Endothelial cell (in vitro differentiated cells): ENCODE results near the gene ZNF500. TPM values are rescaled to one million over a fixed set of nuclear protein-coding genes. Genes with fewer than 3 reads are reported as not detected.

ENCODE experiments used
- DNase-seq: peaks from one replicate; pipeline ENCODE4 v3.0.0; 2021; ENCODE audit warnings: low spot score
- H3K27ac Mint-ChIP-seq: one replicate; pipeline ENCODE4 v1.8.0; 2021; ENCODE audit warnings: mixed read lengths, inconsistent platforms; ENCODE audit not compliant: unreplicated experiment
- H3K27me3 Mint-ChIP-seq: one replicate; pipeline ENCODE4 v1.8.0; 2021; ENCODE audit warnings: mild to moderate bottlenecking, moderate library complexity, mixed read lengths, inconsistent platforms; ENCODE audit not compliant: unreplicated experiment
- H3K36me3 Mint-ChIP-seq: one replicate; pipeline ENCODE4 v1.8.0; 2021; ENCODE audit warnings: mild to moderate bottlenecking, low read depth, mixed read lengths, inconsistent platforms; ENCODE audit not compliant: unreplicated experiment
- H3K4me1 Mint-ChIP-seq: one replicate; pipeline ENCODE4 v1.8.0; 2021; ENCODE audit warnings: mild to moderate bottlenecking, mixed read lengths, inconsistent platforms; ENCODE audit not compliant: unreplicated experiment
- H3K4me3 Mint-ChIP-seq: one replicate; pipeline ENCODE4 v1.8.0; 2021; ENCODE audit warnings: mild to moderate bottlenecking, mixed read lengths, inconsistent platforms; ENCODE audit not compliant: unreplicated experiment
- H3K9me3 Mint-ChIP-seq: one replicate; pipeline ENCODE4 v1.8.0; 2021; ENCODE audit warnings: mixed read lengths, inconsistent platforms; ENCODE audit not compliant: unreplicated experiment
- CTCF ChIP-seq: fragments of 200-600 bp; sonication (generic); IDR thresholded peaks from one replicate; pipeline ENCODE4 v1.5.0; 2021; ENCODE audit warnings: antibody characterized with exemption; ENCODE audit not compliant: unreplicated experiment
- total RNA-seq: library from RNA; stranded (reverse); fragmentation: NEBNext Ultra II Directional; extraction: Animal tissue kit (Norgen Biotek cat#: 25700); gene quantifications from one replicate; pipeline ENCODE4 v1.2.1, GENCODE V29; 2021; ENCODE audit not compliant: unreplicated experiment

The ZNF500 gene
- total RNA-seq, 1 donor from 2014 or later = 32.8 TPM

- DNase-seq = no peak
- H3K4me1 Mint-ChIP-seq = no peaks in the 10 kb centered on the region
- no peaks in the 10 kb centered on the region for H3K9me3 Mint-ChIP-seq
- no peak overlapping the region for H3K27ac Mint-ChIP-seq
- H3K36me3 Mint-ChIP-seq = peaks cover 54% of the 10 kb centered on the region
- peak overlapping the region; percentile 67 for H3K4me3 Mint-ChIP-seq
- TF ChIP-seq CTCF = no peak
- H3K27me3 Mint-ChIP-seq = peaks cover 3% of the 10 kb centered on the region
These were observed 11.3 kb downstream of the ZNF500 start for GRCh38 chr16:4755687-4756086.

GRCh38 chr16:4754865-4755264 is 12.1 kb downstream of the ZNF500 start:
- Mint-ChIP-seq H3K4me3 (no peak overlapping the region), H3K4me1 (no peaks in the 10 kb centered on the region), H3K36me3 (peaks cover 47% of the 10 kb centered on the region)

DNA sequence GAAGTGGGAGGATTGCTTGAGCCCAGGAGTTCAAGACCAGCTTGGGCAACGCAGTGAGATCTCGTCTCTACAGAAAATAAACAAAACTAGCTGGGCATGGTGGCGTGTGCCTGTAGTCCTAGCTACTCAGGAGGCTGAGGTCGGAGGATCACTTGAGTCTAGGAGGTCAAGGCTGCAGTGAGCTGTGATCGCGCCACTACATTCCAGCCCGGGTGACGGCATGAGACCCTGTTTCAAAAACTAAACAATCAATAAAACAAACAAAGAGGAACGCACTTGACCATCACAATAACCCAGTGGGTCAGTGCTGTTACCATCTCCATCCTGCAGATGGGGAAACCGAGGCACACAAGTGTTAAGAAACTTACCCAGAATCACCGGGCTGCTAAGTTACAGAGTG is 13.7 kb downstream of the ZNF500 start:
- H3K4me1 Mint-ChIP-seq = no peaks in the 10 kb centered on the region
- peaks cover 1% of the 10 kb centered on the region for H3K27me3 Mint-ChIP-seq
- DNase-seq = no peak
- no peak for TF ChIP-seq CTCF
- H3K36me3 Mint-ChIP-seq = peaks cover 35% of the 10 kb centered on the region
- H3K9me3 Mint-ChIP-seq = no peaks in the 10 kb centered on the region
- no peak overlapping the region for H3K4me3 Mint-ChIP-seq
- no peak overlapping the region for H3K27ac Mint-ChIP-seq

More at GRCh38 chr16:4754865-4755264, 12.1 kb downstream of the ZNF500 start:
- TF ChIP-seq CTCF = no peak
- no peak overlapping the region for H3K27ac Mint-ChIP-seq
- DNase-seq = no peak
- peaks cover 2% of the 10 kb centered on the region for H3K27me3 Mint-ChIP-seq
- no peaks in the 10 kb centered on the region for H3K9me3 Mint-ChIP-seq

GRCh38 chr16:4752351-4753100 is 14.4 kb downstream of the ZNF500 start:
- no peak for DNase-seq

More at GRCh38 chr16:4752351-4753100, 14.4 kb downstream of the ZNF500 start:
- Mint-ChIP-seq H3K4me1 (no peaks in the 10 kb centered on the region), H3K9me3 (no peaks in the 10 kb centered on the region), H3K36me3 (peaks cover 32% of the 10 kb centered on the region), H3K4me3 (no peak overlapping the region), H3K27ac (no peak overlapping the region), H3K27me3 (peaks cover 1% of the 10 kb centered on the region)
- TF ChIP-seq CTCF = no peak
